Right kidney (tissue), 1 donor: ENCODE results near the gene PLEKHH3.
"Not testable (repeated sequence)": the region's sequence is repeated elsewhere in the genome, so short reads cannot be mapped to it uniquely, and the experiment has no call there.

Source experiments
- DNase-seq: peaks from one replicate; pipeline ENCODE4 v3.0.0-alpha.2; 2016

PLEKHH3 gene

DNA sequence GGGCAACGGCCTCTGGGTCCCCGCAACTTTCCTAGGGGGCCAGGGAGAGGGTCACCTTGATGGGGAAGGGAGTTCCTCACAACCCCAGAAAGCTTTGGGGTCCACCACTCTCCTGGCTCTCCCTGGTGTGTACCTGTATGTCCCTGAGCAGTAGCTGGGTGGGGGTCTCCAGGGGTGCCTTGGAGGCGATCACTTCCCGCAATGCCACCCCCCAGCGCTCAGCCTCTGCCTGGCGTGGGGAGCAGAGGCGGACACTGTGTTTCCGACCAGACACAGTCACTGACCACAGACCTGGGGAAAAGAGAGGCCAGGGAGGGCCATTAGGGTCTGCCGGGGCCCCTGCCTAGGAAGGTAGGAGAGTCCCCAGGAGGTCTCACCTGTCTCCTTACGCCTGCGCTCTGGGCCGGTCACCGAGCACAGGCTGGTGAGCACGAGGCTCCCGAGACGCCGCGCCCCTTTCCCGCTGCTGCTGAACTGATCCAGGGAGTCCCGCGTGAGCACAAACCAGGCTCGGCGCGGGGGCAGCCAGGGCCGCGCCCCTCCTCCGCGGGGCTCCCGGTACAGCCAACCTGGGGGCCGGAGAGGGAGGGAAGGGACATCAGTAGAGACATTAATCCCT lies 3.4 kb downstream of the PLEKHH3 start:
- DNase-seq = no peak

- no peak for DNase-seq
These were observed 4.8 kb downstream of the PLEKHH3 start for GRCh38 chr17:42672038-42672437.

DNA sequence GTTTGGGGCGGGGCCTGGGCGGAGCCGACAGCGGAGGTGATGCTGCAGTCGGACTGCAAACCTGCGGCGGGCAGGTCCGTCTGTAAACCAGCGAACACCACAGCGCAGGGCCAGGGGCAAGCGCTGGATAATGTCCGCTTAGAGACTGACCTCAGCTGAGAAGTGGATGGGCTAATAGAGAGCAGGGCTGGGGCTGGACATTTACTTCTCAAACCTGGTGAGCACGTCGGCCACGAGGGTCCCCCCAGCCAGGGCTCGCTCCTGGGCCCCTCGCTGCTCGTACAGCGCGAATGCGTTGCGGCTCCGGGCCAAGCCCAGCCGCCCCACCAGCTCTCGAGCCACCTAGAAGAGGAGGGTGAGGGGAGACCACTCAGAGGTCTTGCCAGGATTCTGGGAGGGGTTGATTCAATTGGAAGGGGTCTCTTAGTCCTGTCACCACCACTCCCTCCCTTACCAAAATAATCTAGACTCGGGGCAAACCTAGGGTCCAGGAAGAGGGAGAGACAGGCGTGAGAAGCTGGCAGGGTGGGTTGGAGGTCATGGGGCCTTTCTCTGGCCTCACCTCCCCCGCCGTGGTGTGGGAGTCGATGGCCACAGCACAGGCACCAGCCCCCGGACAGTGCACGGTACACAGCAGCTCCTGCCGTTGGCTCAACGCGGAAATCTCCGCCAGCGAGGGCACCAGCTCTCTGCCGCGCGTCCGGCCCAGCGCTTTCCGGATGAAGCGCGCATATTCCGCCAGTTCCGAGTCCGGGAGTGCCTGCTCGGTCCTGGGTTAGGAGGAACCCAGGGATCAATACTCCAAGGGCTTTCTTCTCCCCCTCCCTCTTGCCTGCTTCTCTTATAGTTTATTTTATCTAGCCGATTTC lies 5.8 kb downstream of the PLEKHH3 start:
- DNase-seq = no peak

DNA sequence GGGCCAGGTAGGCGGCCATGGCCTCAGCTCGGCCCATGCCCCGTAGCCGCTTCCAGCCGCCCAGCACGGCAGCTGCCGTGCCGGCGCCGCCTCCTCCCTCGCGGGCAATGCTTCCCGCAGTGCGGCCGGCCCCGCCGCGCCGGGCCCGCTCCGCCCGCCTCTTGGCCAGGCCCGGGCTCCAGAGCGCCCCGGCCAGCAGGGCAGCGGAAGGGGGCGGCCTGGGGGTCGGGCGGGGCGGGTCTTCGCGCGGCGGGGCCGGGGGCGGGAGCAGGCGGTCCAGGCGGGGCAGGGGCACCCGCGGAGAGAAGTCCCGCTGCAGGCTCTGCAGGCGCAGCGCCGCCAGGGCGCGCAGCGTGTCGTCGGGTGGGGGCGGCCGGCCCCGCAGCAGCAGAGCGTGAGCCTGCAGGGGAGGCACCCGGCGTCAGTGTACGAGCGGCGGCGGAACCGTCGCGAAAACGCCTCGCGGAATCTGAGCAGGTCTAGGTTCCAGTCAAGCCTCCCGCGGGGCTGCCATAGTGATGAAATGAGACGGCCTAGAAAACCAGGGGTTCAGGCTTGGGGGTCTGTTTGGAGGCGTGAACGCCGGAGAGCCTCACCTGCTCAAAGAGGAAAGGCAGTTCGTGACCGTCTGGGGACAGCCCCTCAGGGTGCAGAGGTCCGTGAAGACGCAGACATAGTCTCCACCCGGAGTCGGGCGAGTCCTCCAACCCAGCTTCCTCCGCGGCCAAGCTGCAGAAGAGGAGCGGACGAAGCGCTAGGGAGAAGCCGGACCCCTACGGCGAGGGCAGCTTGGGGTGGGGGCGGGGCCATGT lies 6.6 kb downstream of the PLEKHH3 start:
- peak; percentile 69 for DNase-seq

DNA sequence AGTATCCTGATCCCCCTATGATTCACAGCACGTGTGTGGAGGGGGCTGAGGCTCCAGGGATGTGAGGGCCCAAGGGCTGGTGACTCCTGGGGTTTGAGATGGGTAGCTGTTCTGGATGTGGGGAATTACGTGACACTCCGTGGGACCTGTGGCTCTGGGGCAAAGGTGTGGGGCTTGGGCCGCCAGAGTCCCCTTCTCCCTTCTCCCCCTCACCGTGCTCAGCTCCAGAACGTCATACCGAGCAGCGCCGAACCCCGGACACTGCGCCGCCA lies 7.2 kb downstream of the PLEKHH3 start:
- DNase-seq = peak; percentile 51

DNA sequence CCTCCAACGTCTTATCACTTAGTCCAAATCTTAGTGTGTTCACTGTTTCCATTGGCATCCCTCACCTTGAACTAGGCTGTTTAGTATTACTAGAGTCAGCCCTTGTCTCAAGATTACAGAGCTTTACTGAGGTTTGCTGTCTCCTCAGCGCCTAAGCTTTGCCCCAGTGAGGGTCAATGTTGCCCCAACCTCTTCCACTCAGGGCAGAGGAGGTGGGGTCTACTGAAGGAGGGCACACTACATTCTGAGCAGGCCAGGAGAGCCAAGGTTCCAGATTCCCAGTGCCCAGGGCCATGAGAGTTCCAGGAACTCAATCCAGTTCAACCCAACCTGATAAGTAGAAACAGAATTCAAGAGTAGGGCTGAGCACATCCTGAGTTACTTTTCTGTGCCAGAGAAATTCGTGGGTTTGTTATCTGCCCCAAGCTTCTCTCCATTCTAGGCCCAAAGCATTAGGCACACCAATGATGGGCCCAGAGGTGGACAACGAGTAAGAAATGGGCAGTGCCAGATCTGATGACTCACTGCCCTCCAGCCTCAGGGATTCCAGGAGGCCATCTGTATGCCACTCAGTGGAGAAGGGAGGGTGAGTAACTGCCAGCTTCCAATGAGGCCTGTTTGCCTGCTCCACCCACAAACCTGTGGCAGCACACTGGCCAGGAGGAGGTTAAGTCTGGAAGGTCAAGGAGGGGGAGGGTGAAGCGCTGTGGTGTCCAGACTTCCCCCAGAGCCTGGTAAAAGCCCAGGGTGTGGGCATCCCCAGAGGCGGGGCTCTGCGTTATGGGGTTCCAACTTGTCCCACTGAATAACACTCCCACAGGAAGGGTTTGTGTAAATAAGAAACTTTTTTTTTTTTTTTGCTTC lies 9.5 kb downstream of the PLEKHH3 start:
- no peak for DNase-seq

- not testable (repeated sequence) for DNase-seq
These were observed 10.7 kb downstream of the PLEKHH3 start for GRCh38 chr17:42666126-42666525.

- DNase-seq = no peak
These were observed 11.2 kb downstream of the PLEKHH3 start for GRCh38 chr17:42665581-42666001.

DNA sequence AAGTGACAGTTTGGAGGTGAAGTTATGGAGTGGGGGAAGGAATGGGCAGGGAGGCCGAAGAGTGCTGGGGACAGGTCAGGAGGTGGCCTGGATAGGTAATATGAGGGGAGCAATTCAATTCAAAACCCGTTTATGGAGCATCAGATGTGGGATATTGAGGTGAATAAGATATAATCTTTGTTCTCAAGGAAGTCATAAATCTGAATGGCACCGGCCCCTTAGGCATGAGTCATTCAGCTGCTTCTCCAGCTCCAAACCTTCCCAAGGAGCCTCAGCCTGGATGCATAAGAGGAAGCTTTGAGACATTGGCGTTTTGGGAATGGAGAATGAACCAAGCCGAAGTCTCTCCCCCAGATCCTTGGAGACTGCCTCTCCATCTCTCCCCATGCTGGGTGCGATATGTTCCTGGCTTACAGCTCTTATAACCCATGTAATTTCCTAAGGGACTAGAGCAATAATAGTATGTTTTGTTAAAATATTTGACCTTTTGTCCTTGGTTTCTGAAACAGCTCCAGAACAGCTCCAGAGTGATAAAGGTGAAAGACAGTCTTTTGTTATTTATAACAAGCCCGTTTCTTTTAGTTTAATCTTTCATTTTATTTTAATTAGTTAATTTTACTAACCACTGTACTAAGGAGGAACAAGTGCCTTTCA lies 16.0 kb downstream of the PLEKHH3 start:
- no peak for DNase-seq

GRCh38 chr17:42659932-42660274 lies 16.9 kb downstream of the PLEKHH3 start:
- DNase-seq = not testable (repeated sequence)

DNA sequence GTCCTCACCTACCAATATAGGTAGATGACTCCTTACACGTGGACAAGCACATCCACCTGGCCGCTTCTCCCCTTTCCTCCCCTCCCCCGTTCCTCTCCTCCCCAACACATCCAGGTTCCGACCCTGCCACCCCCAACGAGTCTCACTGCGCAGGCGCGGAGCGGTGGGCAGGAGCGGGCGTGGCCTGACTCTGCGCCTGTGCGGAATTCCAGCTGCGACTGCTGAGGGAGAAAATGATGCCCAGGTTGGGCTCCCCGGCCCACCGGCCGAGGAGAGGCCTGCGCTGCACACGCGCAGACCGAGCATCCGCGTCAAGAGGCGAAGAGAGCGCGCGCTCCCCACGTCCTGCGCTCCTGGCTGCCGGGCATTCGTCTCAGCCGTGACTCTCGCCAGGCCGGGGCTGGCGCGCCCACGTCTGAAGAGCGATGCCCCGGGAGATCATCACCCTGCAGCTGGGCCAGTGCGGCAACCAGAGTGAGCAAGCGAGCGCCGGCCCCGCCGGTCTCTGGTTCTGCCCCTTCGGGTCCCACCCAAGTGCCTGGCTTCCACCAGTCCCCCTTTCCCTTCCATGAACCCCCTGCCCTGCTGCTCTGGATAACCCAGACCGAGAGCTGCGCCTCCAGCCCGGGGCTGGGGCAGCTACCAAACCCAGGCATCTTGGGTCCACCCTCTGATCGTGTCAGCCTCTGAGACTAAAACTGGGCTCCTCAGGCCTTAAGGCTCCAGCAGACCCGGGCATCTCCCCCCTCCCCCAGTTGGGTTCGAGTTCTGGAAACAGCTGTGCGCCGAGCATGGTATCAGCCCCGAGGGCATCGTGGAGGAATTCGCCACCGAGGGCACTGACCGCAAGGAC lies 17.5 kb downstream of the PLEKHH3 start, which contains the start of gene TUBG2:
Gene TUBG2, plus strand, starts transcription at position 206 of the 853 bp plus-strand sequence. Its CDS starts 220 bp downstream, at position 426.
- DNase-seq = peak; percentile 88

DNA sequence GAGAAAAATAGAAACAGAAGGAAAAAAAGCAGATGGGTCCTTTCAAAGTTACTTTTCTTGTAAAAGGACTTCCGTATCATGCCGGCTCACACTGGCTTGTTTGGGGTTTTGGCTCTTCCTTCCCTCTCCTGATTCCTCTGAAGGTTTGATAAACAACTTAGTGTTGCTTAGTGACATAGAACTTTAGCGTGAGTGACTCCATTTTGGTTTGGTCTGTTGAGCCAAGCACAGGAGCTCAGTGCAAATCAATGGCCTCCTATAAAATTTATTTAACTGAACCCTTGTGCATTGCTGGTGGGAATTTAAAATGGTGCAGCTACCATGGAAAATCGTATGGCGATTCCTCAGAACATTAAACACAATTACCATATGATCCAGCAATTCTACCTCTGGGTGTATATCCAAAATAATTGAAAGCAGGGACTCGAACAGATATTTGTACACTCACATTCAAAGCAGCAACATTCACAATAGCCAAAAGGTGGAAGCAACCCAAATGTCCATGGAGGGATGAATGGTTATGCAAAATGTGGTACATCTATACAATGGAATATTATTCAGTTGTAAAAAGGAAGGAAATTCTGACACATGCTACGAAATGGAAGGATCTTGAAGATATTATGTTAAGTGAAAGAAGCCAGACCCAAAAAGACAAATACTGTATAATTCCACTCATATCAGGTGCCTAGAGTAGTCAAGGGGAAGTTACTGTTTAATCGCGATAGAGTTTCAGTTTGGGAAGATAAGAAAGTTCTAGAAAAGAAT lies 18.8 kb downstream of the PLEKHH3 start:
- DNase-seq = no peak

DNA sequence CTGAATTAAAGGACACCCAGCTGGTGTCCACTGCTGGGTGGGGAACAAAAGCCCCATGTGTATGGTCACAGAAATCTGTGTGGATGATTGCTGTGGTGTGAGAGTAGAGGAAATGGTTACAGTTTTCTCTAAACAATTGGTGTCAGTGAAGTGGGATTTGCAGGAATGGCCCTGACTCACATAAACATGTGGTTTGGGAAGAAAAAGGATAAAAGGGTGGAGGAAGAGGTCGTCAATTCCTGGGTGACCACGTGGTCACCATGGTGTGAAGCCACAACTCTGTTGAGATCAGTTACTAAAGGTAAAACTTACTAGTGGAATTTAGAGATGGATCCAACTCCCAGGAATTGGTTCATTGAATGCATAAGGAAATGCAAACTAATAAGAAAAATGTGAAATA lies 21.3 kb downstream of the PLEKHH3 start:
- no peak for DNase-seq

DNA sequence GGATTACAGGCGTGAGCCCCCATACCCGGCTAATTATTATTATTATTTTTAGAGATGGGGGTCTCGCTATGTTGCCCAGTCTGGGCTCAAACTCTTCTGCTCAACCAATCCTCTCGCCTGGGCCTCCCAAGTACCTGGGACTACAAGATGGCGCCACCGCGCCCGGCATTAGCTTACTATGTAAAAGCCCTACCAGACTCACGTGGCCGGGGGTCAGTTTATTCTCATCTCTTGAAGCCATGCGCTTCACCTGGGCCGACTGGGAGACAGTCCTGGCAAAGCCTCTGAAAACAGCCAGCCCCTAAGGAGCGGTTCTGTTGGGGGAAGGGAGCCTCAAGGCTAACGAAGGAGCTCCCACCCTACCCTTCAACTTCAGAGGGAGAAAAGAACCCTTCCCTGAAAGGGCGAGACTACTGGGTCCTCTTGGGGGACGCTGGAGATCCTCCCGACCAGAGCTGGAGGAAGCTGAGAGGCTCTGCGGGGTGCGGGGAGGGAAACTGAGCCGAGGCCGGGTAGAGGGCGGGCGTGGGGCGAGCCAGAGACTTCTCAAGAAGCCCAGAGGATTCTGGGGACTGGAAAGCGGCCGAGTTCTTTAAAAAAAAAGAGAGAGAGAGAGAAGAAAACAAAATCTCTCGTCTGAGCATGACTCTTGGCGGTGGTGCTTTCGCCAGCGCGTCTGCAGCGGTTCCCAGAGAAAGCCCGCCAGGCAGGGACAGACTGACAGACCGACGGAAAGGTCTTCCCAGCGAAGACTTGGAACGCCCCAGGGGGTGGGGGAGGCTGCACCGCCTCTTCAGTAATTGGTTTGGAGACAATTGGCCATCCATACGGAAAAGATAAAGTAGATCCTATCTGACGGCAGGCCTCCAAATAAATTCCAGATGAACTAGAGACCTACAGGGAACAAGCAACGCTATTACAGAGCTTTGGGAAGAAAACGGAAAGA lies 23.3 kb downstream of the PLEKHH3 start:
- peak; percentile 70 for DNase-seq

DNA sequence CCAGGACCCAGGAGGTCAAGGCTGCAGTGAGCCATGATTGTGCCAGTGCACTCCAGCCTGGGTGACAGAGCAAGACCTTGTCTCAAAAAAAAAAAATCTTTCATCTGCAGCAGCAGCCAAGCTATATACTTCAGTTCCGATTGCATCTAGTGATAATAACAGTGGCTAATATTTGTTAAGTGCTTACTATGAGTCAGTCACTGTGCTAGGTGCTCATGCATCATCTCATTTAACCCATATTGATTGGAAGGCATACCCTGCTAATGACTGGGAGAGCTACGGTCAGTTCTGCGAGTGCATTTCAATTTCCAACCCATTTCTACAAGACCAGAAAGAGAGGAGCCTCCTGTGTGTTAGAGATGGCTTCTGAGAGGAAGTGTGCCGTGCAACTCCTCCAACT lies 25.4 kb downstream of the PLEKHH3 start:
- DNase-seq = no peak

DNA sequence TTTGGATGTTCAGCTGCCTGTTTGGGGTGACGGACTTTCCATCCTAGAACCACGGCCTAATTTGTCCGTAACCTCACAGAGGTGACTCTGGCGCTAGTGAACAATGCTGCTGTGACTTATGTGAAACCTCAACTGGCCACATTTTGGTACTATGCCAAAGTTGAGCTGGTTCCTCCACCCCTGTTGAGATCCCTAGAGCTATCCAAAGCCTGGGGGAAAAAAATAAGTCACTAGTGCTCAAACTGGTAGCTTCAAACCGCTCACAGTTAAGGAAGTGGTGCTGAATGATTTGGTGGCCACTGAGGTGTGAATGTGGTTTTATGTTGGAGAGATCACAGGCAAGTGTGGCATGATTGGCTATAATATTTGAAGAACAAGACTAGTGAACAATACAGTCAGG lies 29.0 kb downstream of the PLEKHH3 start:
- no peak for DNase-seq

DNA sequence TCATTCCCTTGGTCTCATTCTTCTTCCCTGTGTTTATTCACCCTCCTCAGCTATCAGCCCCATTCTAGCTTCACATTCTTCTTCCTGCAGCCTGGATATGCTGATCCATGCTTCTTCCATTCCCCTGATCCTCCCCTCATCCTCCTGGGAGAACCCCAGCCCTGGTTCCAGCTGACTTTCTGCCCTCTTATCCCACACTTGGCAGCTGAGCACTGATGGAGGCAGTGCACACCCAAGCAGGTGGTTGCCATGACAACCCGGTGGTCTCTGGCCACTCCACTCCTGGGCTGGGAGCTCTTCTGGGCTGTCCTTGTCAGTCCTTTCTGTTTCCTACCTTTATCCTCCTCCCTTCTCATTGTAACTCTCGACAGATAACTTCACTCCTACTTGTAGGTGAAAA lies 34.5 kb downstream of the PLEKHH3 start:
- DNase-seq = no peak

DNA sequence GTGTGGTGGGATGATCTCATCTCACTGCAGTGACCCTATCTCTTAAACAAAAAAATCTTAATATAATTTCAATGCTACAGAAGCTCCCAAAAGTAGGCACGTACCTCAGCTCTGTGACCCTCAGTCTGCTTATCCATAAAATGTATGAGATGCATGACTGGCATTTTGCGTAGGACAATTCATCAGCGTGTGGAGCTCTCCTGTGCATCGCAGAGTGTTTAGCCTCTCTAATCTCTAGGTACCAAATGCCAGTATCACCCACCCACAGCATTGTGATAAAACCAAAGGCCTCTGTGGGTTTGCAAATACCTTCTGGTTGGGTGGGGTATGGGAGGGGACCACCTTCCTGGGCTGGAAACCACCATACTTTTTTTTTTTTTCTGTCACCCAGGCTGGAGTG lies 36.7 kb downstream of the PLEKHH3 start:
- DNase-seq = no peak
